Fibroblast of skin of abdomen (primary cell): ENCODE results near the gene SFRP4.

Experiments
- DNase-seq: peaks from one replicate; pipeline ENCODE4 v3.0.0-alpha.2; 2013

Gene SFRP4

DNA sequence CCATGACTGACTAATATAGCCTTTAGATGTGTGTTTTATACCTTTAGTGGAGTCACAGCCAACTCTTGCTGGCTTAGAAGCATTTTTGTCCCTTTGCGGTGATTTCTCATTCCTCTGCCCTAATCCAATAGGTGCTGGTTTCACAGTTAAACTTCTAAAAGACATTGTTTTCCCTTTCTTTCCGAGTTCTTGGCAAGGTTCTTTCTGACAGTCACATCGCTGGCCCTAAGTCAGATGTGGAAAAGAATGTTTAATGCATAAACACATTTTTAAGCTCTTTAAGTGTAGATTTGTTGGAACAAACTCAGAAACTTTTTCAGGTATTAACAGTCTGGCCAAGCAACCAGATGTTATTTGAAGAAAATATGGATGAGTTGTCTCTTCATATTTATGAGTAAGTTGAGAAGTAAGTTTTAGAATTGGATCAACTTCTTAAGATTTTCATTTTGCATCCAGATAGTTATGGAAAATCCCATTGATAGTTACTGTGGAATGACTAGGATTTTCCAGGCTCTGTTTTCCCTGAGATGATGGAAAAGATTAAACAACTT is 7.9 kb upstream of the SFRP4 start:
- peak; percentile 15 for DNase-seq

DNA sequence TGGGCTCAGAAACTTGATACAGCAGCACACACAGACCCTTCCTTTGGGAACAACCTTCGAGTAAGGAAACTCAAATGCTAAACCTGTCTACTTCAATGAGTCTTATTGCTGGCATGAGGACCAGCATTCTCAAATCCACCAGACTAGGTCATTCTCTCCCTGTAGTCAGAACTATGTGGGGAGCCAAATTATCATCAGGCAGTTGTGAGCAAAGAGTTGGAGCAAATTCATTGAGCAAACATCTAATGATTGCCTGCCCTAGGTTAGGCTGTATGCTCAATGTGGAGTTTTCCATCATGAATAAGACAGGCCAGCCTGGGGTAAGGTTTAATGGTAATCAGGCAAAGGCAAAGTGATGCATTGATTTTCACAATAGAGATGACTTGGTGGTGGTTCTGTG is 7.4 kb upstream of the SFRP4 start:
- no peak for DNase-seq

DNA sequence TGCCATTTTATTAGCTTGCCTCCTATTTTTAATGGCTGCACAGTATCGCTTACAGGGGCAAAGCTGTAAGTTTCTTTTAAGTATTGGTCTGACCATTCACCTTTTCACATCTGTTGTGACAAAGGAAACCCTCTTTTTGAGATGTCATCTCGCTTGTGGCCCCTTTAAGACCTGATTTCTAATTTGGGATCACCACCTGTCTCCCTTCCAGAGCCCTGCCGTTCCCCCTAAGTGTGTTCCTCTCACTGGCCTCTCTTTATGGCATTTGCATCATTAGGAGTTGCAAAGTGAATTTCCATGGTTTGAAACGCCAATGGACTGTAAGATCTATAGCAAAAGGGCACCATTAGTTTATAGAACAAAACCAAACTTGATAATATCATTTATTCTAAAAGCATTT is 5.3 kb upstream of the SFRP4 start:
- DNase-seq, result no peak

DNA sequence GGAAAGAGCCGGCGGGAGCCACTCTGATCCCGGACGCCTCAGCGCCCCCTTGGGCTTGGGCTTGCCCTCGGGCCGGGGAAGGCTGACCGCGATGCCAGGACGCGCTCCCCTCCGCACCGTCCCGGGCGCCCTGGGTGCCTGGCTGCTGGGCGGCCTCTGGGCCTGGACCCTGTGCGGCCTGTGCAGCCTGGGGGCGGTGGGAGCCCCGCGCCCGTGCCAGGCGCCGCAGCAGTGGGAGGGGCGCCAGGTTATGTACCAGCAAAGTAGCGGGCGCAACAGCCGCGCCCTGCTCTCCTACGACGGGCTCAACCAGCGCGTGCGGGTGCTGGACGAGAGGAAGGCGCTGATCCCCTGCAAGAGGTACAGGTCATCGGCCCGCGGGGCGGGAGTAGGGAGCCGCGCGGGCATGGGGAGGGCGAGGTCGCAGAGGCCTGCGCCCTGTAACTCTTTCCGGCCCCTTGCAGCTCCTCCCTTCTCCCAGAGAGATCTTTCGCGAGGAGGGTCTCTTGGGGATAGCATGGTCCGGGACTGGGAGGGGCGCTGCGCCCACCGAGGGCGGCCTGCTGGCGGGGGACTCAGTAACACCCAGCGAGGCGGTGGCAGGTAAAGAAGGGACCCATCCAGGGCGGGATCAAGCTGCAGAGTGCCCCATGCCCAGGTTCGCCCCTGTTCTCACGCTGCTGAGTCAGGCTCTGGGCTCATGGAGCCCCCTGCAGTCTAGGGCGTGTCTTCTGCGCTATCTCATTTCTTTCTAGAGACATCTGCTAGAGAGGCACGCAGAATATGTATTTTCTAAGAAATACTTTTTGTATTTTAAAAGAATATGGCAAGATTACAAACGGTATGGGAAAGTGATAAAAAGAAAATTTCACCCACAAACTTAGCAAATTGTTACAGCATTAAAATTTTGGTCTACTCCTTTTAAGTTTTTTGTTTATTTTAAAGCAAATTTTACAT is 4.5 kb upstream of the SFRP4 start:
- DNase-seq, result peak; percentile 22

DNA sequence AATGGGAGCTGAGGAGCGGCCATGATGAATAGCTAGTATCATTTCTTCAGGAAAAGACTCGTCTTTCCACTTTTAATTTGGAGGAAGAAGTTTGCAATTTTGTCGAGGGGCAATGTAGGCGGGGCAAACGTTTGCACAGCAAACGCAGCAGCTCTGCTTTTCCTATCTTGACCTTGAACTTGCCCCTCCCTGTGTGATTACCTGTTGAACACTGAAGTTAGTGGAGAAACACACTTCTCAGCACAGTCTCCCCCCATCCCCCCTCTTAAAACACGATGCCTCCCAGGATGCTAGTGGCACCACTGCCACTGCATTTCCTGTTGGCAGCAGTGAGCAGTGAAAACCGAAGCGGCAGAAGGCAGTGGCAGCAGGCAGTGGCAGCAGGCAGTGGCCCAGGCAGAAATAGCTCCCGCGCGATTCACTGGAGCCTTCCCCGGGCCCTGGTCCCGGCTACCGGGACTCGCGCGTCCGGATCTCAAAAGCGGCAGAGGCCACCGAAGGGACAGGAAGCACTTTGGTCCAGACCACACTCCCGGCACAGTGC is 3.8 kb upstream of the SFRP4 start, which contains the start of gene EPDR1:
TSS of gene EPDR1 (plus strand) at position 336 of the 544 bp plus-strand sequence. CDS start 300 bp downstream, outside the sequence.
- peak; percentile 26 for DNase-seq

DNA sequence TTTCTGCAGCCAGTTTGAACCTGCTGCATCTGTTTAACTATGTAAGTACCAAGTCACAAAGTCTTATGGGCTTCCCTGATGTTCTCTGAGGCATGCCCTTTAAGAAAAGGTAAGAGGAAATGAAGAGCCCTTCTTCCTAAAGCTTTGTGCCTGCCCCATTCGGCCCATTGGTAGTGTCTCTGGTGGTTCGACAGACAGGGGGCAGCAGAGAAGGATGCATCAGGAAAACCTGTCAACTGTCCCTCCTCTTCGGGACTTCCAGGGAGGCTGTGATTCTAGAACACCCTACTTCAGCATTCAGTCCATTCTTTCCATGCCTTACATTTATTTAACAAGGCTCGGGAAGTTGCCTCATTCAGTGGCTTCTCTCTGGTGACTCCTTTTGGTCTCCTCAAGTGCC is 1.9 kb upstream of the SFRP4 start:
- no peak for DNase-seq

DNA sequence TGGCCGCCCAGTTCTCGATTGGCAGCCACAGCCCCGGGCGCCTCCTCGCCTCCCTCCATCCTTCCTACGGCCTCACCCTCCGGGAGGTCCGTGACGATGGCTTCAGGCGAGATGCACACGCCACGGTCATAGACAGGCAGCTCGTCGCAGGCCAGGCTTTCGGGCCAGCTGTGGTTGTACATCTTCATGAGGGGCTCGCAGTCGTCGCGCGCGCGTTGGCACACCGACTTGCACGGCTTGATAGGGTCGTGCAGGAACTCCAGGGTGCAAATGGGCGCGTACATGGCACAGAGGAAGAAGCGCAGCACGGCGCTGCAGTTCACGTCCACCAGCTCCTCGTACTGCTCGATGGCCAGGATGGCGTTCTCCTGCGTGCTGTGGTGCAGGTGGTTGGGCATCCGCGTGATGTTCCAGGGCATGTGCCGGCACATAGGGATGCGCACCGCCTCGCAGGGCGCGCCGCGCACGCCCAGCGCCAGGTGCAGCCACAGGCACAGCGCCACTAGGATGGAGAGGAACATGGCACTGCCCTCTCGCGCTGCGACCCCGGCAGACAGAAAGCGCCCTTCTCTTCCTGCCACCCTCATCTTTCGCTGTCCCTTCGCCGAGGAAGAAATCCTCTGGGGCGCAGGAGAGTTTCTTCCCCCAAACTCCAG is 472 bp downstream of the SFRP4 start:
- no peak for DNase-seq

DNA sequence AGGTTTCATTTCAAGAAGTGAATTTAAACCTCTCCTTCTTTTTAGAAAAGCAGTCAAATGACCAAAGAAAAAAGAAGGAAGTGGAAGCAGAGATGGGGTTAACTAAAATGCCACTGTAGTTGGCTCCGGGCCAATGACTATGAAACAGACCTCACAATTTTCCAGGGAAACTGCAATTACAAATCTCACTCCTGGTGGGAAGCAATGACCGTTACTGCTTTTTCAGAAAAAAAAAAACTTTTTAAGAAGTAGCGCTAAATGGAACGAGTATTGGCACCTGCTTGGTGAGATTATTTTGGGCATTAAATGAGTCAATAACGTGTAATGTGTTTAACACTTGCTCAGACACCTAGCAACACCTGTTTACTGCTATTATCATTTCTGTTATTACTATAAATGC is 1.2 kb downstream of the SFRP4 start:
- no peak for DNase-seq

DNA sequence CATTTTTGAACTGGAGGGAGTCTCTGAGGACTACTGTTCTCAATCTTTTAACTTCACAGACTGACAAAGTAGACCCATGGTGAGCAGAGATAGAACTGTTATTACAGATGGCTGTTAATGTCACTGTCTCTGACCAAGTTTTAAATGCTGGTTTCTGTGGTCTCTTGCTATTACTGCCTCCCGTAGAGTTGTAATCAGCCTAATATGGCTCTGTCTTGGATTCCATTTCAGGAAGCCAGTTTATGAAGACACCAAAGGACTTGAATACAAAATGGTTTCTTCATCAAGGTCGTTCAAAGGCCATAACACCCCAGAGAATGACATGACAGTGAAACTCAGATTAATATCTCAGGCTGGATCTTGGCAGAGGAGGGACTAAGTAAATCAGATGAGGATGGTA is 3.9 kb downstream of the SFRP4 start:
- peak; percentile 8 for DNase-seq

DNA sequence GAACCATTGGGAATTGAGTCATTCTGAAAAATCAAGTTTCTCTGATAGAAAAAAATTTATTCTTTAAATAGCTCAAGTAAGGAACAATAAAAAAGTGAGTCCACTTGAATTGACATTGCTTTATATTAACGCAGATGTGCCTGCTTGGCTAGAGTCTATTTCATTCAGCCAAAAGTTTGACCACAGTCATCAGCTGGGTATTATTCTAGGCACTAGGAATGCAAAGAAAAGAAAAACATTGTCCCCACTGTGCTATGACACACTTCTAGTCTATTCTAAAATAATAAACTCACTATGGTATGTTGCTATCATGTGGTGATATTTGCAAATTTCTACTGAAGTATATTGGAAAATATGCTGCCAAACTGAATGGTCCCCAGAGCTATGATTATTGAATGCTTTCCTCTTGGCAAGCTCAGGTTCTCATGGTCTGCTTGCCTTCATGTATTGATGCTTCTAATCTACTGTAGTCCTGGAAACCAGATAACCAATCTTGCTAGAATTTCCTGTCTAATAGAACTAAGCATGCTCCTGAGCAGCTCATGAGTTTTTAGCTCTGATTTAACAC is 8.3 kb downstream of the SFRP4 start:
- DNase-seq, result peak; percentile 78

DNA sequence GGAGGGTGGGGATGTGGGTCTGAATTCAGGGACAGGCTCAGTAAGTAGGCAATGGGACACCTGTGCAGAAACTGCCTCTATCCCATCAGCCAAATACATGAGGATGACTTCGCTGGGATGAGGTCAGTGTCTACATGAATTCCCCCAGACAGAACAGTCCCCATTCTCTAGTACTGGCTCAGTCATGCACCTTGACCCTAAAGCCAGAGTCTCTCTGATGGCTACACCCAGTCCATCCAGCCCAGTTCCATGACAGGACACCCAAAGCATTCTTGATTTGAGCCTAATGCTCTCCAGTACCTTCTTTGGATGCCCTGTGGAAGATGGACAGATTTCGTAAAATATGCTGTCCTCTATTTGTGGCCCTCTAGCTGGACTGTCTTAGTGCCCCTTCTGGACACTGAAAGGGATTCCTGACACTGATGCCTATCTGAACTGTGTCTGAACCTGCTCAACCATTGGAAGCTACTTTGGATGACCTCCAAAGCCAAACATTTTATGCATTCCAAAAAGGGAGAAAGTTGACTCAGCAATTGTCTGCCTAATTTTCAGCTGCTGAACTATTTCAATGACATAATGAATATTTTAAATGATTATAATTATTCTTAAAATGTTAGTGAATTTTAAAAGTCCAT is 14.6 kb downstream of the SFRP4 start:
- peak; percentile 76 for DNase-seq

DNA sequence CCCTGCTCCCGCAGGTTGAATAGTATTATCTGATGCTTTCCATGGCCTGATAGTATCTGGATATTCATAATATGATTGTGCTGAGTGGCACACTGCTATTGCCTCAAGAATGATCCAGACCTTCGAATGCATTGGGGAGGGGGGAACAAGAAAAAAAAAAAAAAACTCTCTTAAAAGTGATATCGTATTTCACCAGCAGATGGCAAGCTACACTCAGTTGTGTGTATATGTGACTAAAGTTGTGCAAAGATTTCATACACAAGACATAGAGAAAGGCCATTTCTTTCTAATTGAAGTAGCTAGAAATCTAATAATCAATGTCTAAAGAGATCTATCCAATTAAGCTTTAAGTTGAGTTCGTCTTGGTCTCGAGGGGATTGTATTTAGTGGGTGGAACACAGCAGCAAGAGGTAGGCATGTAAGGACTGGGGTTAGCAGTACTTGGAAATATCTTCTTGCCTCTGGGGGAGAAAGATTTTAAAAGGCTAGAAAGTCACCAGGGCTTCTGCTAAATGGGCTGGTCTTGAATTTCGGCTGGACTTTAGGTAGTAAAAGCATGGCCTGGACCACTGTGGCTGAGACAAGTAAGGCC is 15.3 kb downstream of the SFRP4 start:
- peak; percentile 38 for DNase-seq

DNA sequence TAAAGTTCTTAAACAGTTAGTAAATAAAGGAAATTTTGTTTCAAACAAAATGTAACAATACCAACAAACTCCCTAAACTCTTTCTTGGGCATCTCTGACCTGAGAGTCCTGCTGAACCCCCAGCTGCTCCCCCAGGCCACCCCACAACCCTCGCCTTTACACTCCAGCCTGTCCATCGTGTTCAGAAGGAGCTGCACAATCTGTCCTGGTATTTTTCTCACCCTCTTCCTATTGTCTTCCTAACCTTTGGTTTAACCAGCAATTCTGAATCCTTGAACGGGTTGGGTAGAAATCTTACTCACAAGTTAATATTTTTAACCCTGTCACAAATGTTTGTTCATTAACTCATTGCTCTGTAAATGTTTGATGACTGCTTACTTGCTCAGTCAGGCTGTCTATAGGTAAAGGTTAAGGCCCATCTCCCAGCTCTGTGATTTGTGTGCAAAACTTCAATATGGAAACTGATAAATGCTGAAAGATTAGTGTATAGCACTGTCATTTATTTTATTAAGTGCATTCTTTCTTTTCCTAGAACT is 16.8 kb downstream of the SFRP4 start:
- DNase-seq, result no peak

DNA sequence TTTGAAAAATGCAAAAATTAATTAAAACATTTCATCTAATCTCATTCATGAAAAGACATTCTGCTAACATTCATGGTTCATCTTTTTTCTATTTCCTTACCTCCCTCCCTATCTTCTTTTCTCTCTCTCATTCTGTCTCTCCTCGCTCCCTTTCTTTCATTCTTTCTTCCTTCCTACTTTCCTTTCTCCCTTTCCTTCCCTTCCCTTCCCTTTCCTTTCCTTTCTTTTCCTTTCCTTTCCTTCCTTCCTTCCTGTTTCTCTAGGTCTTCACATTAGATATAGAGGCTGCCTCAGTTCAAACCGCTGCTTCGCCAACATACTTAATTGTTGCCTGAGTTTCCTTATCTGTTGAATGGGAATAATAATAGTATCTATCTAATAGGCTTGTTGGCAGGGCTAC is 21.9 kb downstream of the SFRP4 start:
- DNase-seq, result no peak

DNA sequence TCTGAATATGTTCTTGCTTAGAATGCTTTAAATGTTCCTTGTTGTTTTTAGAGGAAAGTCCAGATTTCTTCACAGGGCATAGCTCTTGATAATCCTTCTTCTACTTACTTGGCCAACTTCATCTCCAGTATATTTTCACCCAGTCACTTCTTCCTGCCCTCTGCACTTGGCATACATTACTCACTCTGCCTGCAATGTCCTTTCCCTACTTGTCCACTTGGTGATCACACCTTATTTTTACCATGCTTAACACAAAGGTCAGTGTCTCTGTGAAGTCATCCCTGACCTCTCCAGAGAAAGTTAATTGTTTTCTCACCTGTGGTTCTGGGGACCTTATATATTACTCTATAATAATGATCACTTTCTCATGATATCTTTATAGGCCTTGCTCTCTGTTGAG is 23.3 kb downstream of the SFRP4 start:
- DNase-seq, result no peak

DNA sequence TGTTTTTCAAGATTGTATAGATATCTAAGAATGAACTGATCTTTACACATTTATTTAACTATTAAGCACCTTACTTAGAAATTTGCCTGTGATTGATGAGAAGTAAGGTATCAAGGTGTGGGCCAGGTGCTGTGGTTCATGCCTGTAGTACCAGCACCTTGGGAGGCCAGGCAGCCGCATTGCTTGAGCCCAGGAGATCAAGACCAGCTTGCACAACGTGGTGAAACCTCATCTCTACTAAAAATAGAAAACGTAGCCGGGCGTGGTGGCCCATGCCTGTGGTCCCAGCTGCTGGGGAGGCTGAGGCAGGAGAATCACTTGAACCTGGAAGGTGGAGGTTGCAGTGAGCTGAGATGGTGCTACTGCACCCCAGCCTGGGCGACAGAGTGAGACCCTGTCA is 34.5 kb downstream of the SFRP4 start:
- no peak for DNase-seq
